Aorta (tissue), 5 donors: ENCODE measurements around the gene TSACC. TPM values are rescaled to one million over a fixed set of nuclear protein-coding genes. Genes with fewer than 3 reads are reported as not detected.

ENCODE experiments used
- ATAC-seq: fragments of 200-7000 bp; cut with Tn5 transposase; one replicate; pipeline ENCODE4 v1.9.1; 2022; ENCODE audit warnings: moderate library complexity; ENCODE audit not compliant: low FRiP score
- DNase-seq, 2 donors: peaks; one replicate each; pipeline ENCODE4 v3.0.0-alpha.2; 2020
- H3K27ac ChIP-seq, 2 donors: one replicate each; pipeline ENCODE4 v1.5.1; 2013; ENCODE audit warnings: low read length in 2 of 2, mild to moderate bottlenecking in 2 of 2, moderate library complexity in 2 of 2, control low read depth in 1 of 2, inconsistent platforms in 1 of 2, low read depth in 1 of 2
- H3K27me3 ChIP-seq, 2 donors: one replicate each; pipeline ENCODE4 v1.6.1; 2013; ENCODE audit warnings: control low read depth in 1 of 2, low read length in 1 of 2, mild to moderate bottlenecking in 1 of 2, moderate library complexity in 1 of 2; ENCODE audit not compliant: insufficient read depth in 2 of 2, control insufficient read depth in 1 of 2
- H3K36me3 ChIP-seq, 2 donors: one replicate each; pipeline ENCODE4 v1.6.1; 2013; ENCODE audit warnings: control low read depth in 1 of 2, low read length in 1 of 2, mild to moderate bottlenecking in 1 of 2; ENCODE audit not compliant: insufficient read depth in 2 of 2, control insufficient read depth in 1 of 2
- H3K4me1 ChIP-seq, 2 donors: one replicate each; pipeline ENCODE4 v1.6.1; 2013; ENCODE audit warnings: low read length in 2 of 2, control low read depth in 1 of 2, mild to moderate bottlenecking in 1 of 2, moderate library complexity in 1 of 2; ENCODE audit not compliant: insufficient read depth in 2 of 2, control insufficient read depth in 1 of 2
- H3K4me3 ChIP-seq, 2 donors: one replicate each; pipeline ENCODE4 v1.5.1; 2013; ENCODE audit warnings: low read length in 2 of 2, control low read depth in 1 of 2, mild to moderate bottlenecking in 1 of 2
- H3K9me3 ChIP-seq: one replicate; pipeline ENCODE4 v1.6.1; 2013; ENCODE audit warnings: mild to moderate bottlenecking, low read length; ENCODE audit not compliant: control insufficient read depth
- WGBS, 2 donors: extraction: QIAGEN DNeasy Blood & Tissue Kit; methylation state at CpG; one replicate each; pipeline ENCODE4 v1.1.7; 2013; 5-methylcytosine and 5-hydroxymethylcytosine counted together
- intact Hi-C, 2 donors: fragments of 100-400 bp; cut with DNase I; formaldehyde crosslinking; loops; one replicate each; pipeline versions ENCODE4 v1.14.2 to v1.15.0; 2022
- polyA plus RNA-seq, 2 donors: library from polyadenylated mRNA; stranded (reverse); fragments of 200-250 nt; gene quantifications; one replicate each; pipeline ENCODE4 v1.2.3, GENCODE V29; 2013
- total RNA-seq, 2 donors: library from RNA; stranded (reverse); fragmentation: NEBNext Ultra II Directional; extraction: Animal tissue kit (Norgen Biotek cat#: 25700); gene quantifications; one replicate each; pipeline ENCODE4 v1.2.1, GENCODE V29; 2021
- donor health status: healthy with polysubstance abuse.
- donor health status: Bipolar disorder and iron deficiency.
- donor health status: DM: no; HTN: no; CAD: no.
- donor health status: DM: no; HTN: no; CAD: no.
- donor health status: DM: yes; HTN: yes; CAD: no.

The TSACC gene
- total and polyA plus RNA-seq, 4 donors, result not detected

DNA sequence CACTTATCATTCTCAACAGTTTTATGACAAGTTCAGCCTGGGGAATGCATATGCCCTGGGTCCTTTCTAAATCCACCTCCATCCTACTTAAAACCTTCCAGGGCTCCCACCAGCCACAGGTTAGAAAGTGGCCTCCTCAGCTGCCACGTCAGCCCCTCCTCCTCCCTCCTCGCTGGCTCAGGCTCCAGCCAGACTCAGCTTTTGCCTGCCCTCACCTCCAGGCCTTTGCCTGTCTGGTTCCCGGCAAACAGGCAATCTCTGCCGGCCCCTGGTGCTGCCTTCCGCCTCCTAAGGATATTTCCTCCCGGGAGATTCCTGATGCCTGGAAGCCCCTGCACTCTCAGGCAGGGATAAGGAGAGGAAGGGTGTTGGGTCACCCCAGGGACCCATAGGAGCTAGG, 40.2 kb downstream of the TSACC start:
- DNase-seq, result no peak
- Histone ChIP-seq H3K9me3 (no peaks in the 10 kb centered on the region), H3K4me1 (no peaks in the 10 kb centered on the region), H3K36me3 (no peaks in the 10 kb centered on the region), H3K4me3 (no peak overlapping the region), H3K27ac (no peak overlapping the region), H3K27me3 (no peaks in the 10 kb centered on the region)
- 68 to 85% methylated on average over 6 of the region's 6 CpGs for WGBS, 2 donors
- no peak for ATAC-seq
- intact Hi-C loops, result no loop called here

DNA sequence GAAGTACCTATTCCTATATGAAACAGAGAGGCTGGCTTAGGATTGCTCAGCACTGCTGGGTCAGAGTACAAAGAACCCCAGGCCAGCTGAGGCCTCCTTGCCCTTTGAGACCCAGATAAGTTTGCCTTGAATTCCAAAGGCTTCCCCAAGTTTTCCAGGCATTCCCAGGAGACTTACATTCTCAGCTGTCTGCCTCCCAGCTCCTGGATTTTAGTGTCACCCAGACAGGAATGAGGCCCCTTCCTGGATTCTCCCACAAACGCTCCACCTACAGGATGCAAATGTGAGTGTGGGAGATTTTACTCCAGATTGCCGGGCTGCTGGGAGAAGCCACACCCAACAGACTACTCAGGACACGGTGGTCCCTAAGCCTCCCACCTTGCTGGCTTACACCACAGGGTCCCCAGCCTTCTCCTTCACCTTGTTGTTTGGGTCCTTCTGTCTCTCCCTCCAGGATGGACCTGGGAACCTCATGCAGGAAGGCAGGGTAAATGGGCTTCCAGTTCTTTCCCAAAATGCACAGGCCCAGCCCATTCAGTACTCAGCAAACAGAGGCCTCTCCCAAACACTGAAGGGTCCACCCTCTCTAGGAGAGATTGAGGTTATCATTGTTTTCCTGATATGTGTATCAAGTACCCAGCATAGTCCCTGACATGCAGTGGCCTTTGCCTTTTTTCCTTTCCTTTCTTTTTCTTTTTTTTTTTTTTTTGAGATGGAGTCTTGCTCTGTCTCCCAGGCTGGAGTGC, 41.3 kb downstream of the TSACC start:
- ATAC-seq, result no peak
- intact Hi-C loops, result loop anchor here (10.0 kb wide), 2 partner anchors 225 to 235 kb away; partner anchors contain the start of genes GPATCH4 (in 1 of the 2) and HAPLN2 (in 1 of the 2)
- no peak for DNase-seq
- H3K27me3 ChIP-seq, result no peaks in the 10 kb centered on the region
- H3K27ac ChIP-seq, result no peak overlapping the region
- WGBS, 2 donors, result 67 to 79% methylated on average over 3 of the region's 3 CpGs
- H3K9me3 ChIP-seq, result no peaks in the 10 kb centered on the region
- H3K36me3 ChIP-seq, result no peaks in the 10 kb centered on the region
- H3K4me3 ChIP-seq, result no peak overlapping the region
- no peaks in the 10 kb centered on the region for H3K4me1 ChIP-seq

DNA sequence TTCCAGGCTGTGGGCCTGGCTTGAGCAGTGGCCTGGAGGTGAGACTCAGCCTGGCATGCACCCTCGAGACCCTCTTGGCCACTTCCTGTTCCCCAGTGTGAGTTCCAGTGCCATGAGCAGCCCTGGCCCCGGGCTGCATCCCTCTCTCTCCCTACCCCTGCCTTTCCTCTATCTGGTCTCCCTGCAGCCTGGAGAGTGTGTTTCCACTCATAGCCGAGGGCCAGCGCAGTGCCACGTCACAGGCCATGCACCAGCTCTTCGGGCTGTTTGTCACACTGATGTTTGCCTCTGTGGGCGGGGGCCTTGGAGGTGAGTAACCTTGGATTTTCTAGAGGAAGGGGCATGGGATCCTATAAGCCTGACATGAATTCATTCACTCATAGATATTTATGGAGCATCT, 44.2 kb downstream of the TSACC start:
- Histone ChIP-seq H3K27me3 (no peaks in the 10 kb centered on the region), H3K27ac (no peak overlapping the region), H3K9me3 (no peaks in the 10 kb centered on the region), H3K4me1 (no peaks in the 10 kb centered on the region), H3K4me3 (no peak overlapping the region), H3K36me3 (no peaks in the 10 kb centered on the region)
- DNase-seq (no peak), ATAC-seq (no peak)
- 70 to 71% methylated on average over 7 of the region's 7 CpGs for WGBS, 2 donors
- intact Hi-C loops, result loop anchor here (10.0 kb wide), 2 partner anchors 222 to 232 kb away; partner anchors contain the start of genes GPATCH4 (in 1 of the 2) and HAPLN2 (in 1 of the 2)

DNA sequence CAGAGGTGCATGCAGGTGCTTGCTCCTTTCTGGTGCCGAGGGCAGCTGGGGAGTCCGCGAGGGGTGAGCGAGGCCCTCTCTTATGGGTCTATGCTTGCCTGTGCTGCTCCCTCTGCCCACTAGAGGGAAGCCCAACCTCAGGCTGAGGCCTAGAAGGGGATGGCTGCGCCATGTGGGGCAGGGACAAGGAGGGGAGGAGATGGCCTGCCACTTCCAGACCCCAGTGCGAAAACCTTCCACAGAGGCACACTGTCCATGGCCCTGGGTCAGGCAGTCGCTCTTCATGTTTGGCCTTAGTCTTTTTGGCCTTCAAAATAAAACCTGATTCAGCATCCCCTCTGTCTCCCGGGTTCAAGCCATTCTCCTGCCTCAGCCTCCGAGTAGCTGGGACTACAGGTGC, 44.7 kb downstream of the TSACC start:
- Histone ChIP-seq H3K27me3 (no peaks in the 10 kb centered on the region), H3K36me3 (no peaks in the 10 kb centered on the region), H3K9me3 (no peaks in the 10 kb centered on the region), H3K4me3 (no peak overlapping the region), H3K27ac (no peak overlapping the region), H3K4me1 (no peaks in the 10 kb centered on the region)
- WGBS, 2 donors, result 57 to 59% methylated on average over 9 of the region's 9 CpGs
- intact Hi-C loops, result loop anchor here (10.0 kb wide), 2 partner anchors 222 to 232 kb away; partner anchors contain the start of genes GPATCH4 (in 1 of the 2) and HAPLN2 (in 1 of the 2)
- DNase-seq (peak; percentile 58 to 84), ATAC-seq (peak; percentile 70)

GRCh38 chr1:156384007-156384406, 45.7 kb downstream of the TSACC start:
- WGBS, 2 donors, result 78 to 94% methylated on average over 3 of the region's 3 CpGs
- intact Hi-C loops, result loop anchor here (2.0 to 10.0 kb wide), 3 partner anchors 61 to 231 kb away; partner anchors contain the start of genes GPATCH4 (in 1 of the 2) and HAPLN2 (in 1 of the 2)
- Histone ChIP-seq H3K36me3 (no peaks in the 10 kb centered on the region), H3K27me3 (peaks cover 0 to 2% of the 10 kb centered on the region in 2 donors), H3K4me3 (no peak overlapping the region), H3K9me3 (no peaks in the 10 kb centered on the region), H3K4me1 (no peaks in the 10 kb centered on the region), H3K27ac (no peak overlapping the region)
- no peak for DNase-seq
- ATAC-seq, result no peak

GRCh38 chr1:156384658-156385057, 46.3 kb downstream of the TSACC start:
- H3K27ac ChIP-seq, result no peak overlapping the region
- H3K27me3 ChIP-seq, result peaks cover 0 to 2% of the 10 kb centered on the region in 2 donors
- intact Hi-C loops, result loop anchor here (2.0 to 10.0 kb wide), 3 partner anchors 60 to 230 kb away; partner anchors contain the start of genes GPATCH4 (in 1 of the 2) and HAPLN2 (in 1 of the 2)
- no peak for DNase-seq
- 94 to 97% methylated on average over 5 of the region's 5 CpGs for WGBS, 2 donors
- no peak for ATAC-seq
- H3K4me1 ChIP-seq, result no peaks in the 10 kb centered on the region
- H3K9me3 ChIP-seq, result no peaks in the 10 kb centered on the region
- no peaks in the 10 kb centered on the region for H3K36me3 ChIP-seq
- H3K4me3 ChIP-seq, result no peak overlapping the region

- Histone ChIP-seq H3K9me3 (no peaks in the 10 kb centered on the region), H3K27ac (no peak overlapping the region), H3K36me3 (no peaks in the 10 kb centered on the region), H3K4me3 (no peak overlapping the region), H3K4me1 (no peaks in the 10 kb centered on the region), H3K27me3 (peaks cover 0 to 2% of the 10 kb centered on the region in 2 donors)
- DNase-seq (peak; percentile 74 to 84), ATAC-seq (peak; percentile 48)
- intact Hi-C loops, result loop anchor here (2.0 to 10.0 kb wide), 3 partner anchors 59 to 229 kb away; partner anchors contain the start of genes GPATCH4 (in 1 of the 2) and HAPLN2 (in 1 of the 2)
- 14 to 15% methylated on average over 9 of the region's 9 CpGs for WGBS, 2 donors
Observed at GRCh38 chr1:156385534-156386031, 47.3 kb downstream of the TSACC start.

DNA sequence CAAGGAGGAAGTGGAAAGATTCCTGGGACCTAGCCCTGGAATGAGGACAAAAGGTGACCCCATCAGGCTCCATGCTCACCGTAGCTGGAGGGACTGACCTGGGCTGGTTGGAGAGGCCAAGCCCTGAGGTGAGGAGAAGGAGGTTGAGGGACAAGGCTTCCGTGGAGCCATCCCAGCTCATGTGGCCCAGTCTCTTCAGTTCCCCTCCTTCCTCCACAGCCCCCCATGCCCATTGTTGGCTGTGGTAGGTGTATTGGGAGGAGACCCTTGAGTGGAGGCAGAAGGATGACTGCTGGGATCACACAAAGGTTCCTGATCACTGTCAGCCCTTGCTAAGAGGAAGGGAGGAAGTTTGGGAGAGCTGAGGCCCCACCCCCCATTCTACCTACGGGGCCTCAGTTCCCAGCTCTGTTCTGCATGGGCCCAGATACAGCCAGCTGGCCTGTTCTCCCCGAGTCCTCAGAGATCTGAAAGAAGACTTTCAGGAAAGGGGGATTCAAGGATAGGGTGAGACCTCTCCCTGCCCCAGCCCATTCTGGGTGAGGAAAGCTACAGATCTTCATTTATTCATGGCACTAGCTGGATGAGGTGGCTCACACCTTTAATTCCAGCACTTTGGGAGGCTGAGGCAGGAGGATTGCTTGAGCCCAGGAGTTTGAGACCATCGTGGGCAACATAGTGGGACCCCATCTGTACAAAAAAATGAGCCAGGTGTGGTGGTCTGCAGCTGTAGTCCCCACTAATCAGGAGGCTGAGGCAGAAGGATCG, 48.0 kb downstream of the TSACC start:
- no peak for ATAC-seq
- no peak for DNase-seq
- peaks cover 0 to 2% of the 10 kb centered on the region in 2 donors for H3K27me3 ChIP-seq
- H3K9me3 ChIP-seq, result no peaks in the 10 kb centered on the region
- no peak overlapping the region for H3K27ac ChIP-seq
- WGBS, 2 donors, result 87 to 90% methylated on average over 6 of the region's 6 CpGs
- no peaks in the 10 kb centered on the region for H3K4me1 ChIP-seq
- no peak overlapping the region for H3K4me3 ChIP-seq
- H3K36me3 ChIP-seq, result no peaks in the 10 kb centered on the region
- intact Hi-C loops, result loop anchor here (2.0 to 10.0 kb wide), 3 partner anchors 58 to 228 kb away; partner anchors contain the start of genes GPATCH4 (in 1 of the 2) and HAPLN2 (in 1 of the 2)
